Esophagus muscularis mucosa (tissue), 3 donors: ENCODE data around the gene S1PR2.

Experiments
- CTCF ChIP-seq, 3 experiments: fragments of 200-600 bp in 2 of 3; fragments of 450-650 bp in 1 of 3; sonication (generic) in 2 of 3; IDR thresholded peaks; one replicate each; pipeline ENCODE4 v1.5.1; 2017 to 2019; ENCODE audit warnings: antibody characterized with exemption in 3 of 3, mild to moderate bottlenecking in 2 of 3, moderate library complexity in 1 of 3
- POLR2A ChIP-seq: fragments of 450-650 bp; IDR thresholded peaks from one replicate; pipeline ENCODE4 v1.6.1; 2017; ENCODE audit warnings: antibody characterized with exemption, moderate library complexity, mild to moderate bottlenecking, low read depth

DNA sequence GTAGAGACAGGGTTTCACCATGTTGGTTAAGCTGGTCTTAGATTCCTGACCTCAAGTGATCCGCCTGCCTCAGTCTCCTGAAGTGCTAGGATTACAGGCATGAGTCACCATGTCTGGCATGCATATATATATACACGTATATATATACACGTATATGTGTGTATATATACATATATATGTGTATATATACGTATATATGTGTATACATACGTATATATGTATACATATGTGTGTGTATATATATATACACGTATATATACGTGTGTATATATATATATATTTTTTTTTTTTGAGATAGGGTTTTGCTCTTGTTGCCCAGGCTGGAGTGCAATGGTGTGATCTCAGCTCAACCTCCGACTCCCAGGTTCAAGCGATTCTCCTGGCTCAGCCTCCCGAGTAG is 48.3 kb downstream of the S1PR2 start:
- TF ChIP-seq CTCF (IDR thresholded peaks at IDR 0.05) (no peak), POLR2A (no peak)
